Measurements from ENCODE around the gene IQCM. TPM values are rescaled to one million over a fixed set of nuclear protein-coding genes. Genes with fewer than 3 reads are reported as not detected.
A peak's percentile ranks its signal among the peaks of the same experiment; 100 is the strongest.

The IQCM gene
- polyA plus RNA-seq, 1 donor (not counting 4 experiments of a cell fraction or from before 2014, with no cell fraction given), result not detected

GRCh38 chr4:149403081-149403480 lies 412.6 kb downstream of the IQCM start:
- no peak for DNase-seq (ENCODE audit: low read depth, low spot score)
- no peak for FAIRE-seq
- Histone ChIP-seq H3K9ac (ENCODE audit: control insufficient read depth, extremely low read depth, insufficient read depth, low read length) (no peak overlapping the region), H3K27ac (ENCODE audit: control insufficient read depth, insufficient read depth, low read length) (no peak overlapping the region), H4K20me1 (ENCODE audit: control insufficient read depth, extremely low read depth, insufficient read depth, low read length) (no peaks in the 10 kb centered on the region), H3K4me1 (ENCODE audit: control insufficient read depth, extremely low read depth, insufficient read depth, low read length) (no peaks in the 10 kb centered on the region), H3K36me3 (ENCODE audit: control insufficient read depth in 2 of 2, extremely low read depth in 1 of 2, insufficient read depth in 2 of 2, low read length in 2 of 2) (no peaks in the 10 kb centered on the region), H3K4me2 (ENCODE audit: control insufficient read depth, extremely low read depth, insufficient read depth, low read depth, low read length) (peak overlapping the region; percentile 1), H3K9me1 (ENCODE audit: control insufficient read depth, extremely low read depth, insufficient read depth, low read length) (no peaks in the 10 kb centered on the region), H2AFZ (ENCODE audit: control insufficient read depth, low read length) (peak overlapping the region; percentile 16), H3K9me3 (ENCODE audit: control insufficient read depth, low read depth, low read length) (no peaks in the 10 kb centered on the region), H3K79me2 (ENCODE audit: control insufficient read depth, insufficient read depth, low read length) (no peaks in the 10 kb centered on the region), H3K27me3 (ENCODE audit: control insufficient read depth, extremely low read depth, insufficient read depth, low read length) (no peaks in the 10 kb centered on the region), H3K4me3 (ENCODE audit: control insufficient read depth in 2 of 3, extremely low read depth in 1 of 3, insufficient read depth in 2 of 3, low read depth in 1 of 3, low read length in 3 of 3) (no peak overlapping the region)
- dilution Hi-C loops (cut with MboI; ENCODE audit: extremely low pct_ligation_motif_present, low sequenced_read_pairs), result no loop called here
- no peak for TF ChIP-seq EZH2 (IDR thresholded peaks at IDR 0.05; ENCODE audit: low read length)
- TF ChIP-seq CTCF (optimal IDR thresholded peaks at IDR 0.05 in 1 of 3, IDR thresholded peaks at IDR 0.05 in 1 of 3, conservative IDR thresholded peaks at IDR 0.05 in 1 of 3; ENCODE audit: extremely low read depth in 1 of 3, insufficient read depth in 2 of 3, low read length in 3 of 3), result no peak

GRCh38 chr4:149398993-149399392 lies 416.6 kb downstream of the IQCM start:
- Histone ChIP-seq H3K9me3 (ENCODE audit: control insufficient read depth, low read depth, low read length) (no peaks in the 10 kb centered on the region), H4K20me1 (ENCODE audit: control insufficient read depth, extremely low read depth, insufficient read depth, low read length) (no peaks in the 10 kb centered on the region), H3K79me2 (ENCODE audit: control insufficient read depth, insufficient read depth, low read length) (no peaks in the 10 kb centered on the region), H3K9me1 (ENCODE audit: control insufficient read depth, extremely low read depth, insufficient read depth, low read length) (no peaks in the 10 kb centered on the region), H2AFZ (ENCODE audit: control insufficient read depth, low read length) (no peak overlapping the region), H3K4me2 (ENCODE audit: control insufficient read depth, extremely low read depth, insufficient read depth, low read depth, low read length) (no peak overlapping the region), H3K4me3 (ENCODE audit: control insufficient read depth in 2 of 3, extremely low read depth in 1 of 3, insufficient read depth in 2 of 3, low read depth in 1 of 3, low read length in 3 of 3) (no peak overlapping the region), H3K36me3 (ENCODE audit: control insufficient read depth in 2 of 2, extremely low read depth in 1 of 2, insufficient read depth in 2 of 2, low read length in 2 of 2) (no peaks in the 10 kb centered on the region), H3K27ac (ENCODE audit: control insufficient read depth, insufficient read depth, low read length) (no peak overlapping the region), H3K9ac (ENCODE audit: control insufficient read depth, extremely low read depth, insufficient read depth, low read length) (no peak overlapping the region), H3K27me3 (ENCODE audit: control insufficient read depth, extremely low read depth, insufficient read depth, low read length) (no peaks in the 10 kb centered on the region), H3K4me1 (ENCODE audit: control insufficient read depth, extremely low read depth, insufficient read depth, low read length) (no peaks in the 10 kb centered on the region)
- dilution Hi-C loops (cut with MboI; ENCODE audit: extremely low pct_ligation_motif_present, low sequenced_read_pairs), result no loop called here
- DNase-seq (ENCODE audit: low read depth, low spot score) (no peak), FAIRE-seq (no peak)
- TF ChIP-seq CTCF (optimal IDR thresholded peaks at IDR 0.05 in 1 of 3, IDR thresholded peaks at IDR 0.05 in 1 of 3, conservative IDR thresholded peaks at IDR 0.05 in 1 of 3; ENCODE audit: extremely low read depth in 1 of 3, insufficient read depth in 2 of 3, low read length in 3 of 3), result no peak
- TF ChIP-seq EZH2 (IDR thresholded peaks at IDR 0.05; ENCODE audit: low read length), result no peak
